ENCODE results near the gene SLC15A2.

SLC15A2 gene

GRCh38 chr3:121969631-121970030 is 75.4 kb downstream of the SLC15A2 start:
- TF ChIP-seq CTCF (IDR thresholded peaks at IDR 0.05; ENCODE audit: insufficient read depth, missing control alignments) = no peak
- DNase-seq (ENCODE audit: insufficient read length, low spot score) = no peak
- no peak for FAIRE-seq

GRCh38 chr3:121970047-121970446 is 75.8 kb downstream of the SLC15A2 start:
- FAIRE-seq = no peak
- no peak for TF ChIP-seq CTCF (IDR thresholded peaks at IDR 0.05; ENCODE audit: insufficient read depth, missing control alignments)

GRCh38 chr3:121974601-121975111 is 80.5 kb downstream of the SLC15A2 start:
- no peak for FAIRE-seq
- DNase-seq (ENCODE audit: insufficient read length, low spot score) = no peak
- TF ChIP-seq CTCF (IDR thresholded peaks at IDR 0.05; ENCODE audit: insufficient read depth, missing control alignments) = no peak

More at GRCh38 chr3:121970047-121970446, 75.8 kb downstream of the SLC15A2 start:
- no peak for DNase-seq (ENCODE audit: insufficient read length, low spot score)

- no peak for TF ChIP-seq CTCF (IDR thresholded peaks at IDR 0.05; ENCODE audit: insufficient read depth, missing control alignments)
- no peak for FAIRE-seq
- no peak for DNase-seq (ENCODE audit: insufficient read length, low spot score)
Observed at GRCh38 chr3:121975702-121976302, 81.6 kb downstream of the SLC15A2 start.

- no peak for FAIRE-seq
- no peak for DNase-seq (ENCODE audit: insufficient read length, low spot score)
- TF ChIP-seq CTCF (IDR thresholded peaks at IDR 0.05; ENCODE audit: insufficient read depth, missing control alignments) = no peak
Observed at GRCh38 chr3:121976727-121977126, 82.5 kb downstream of the SLC15A2 start.

GRCh38 chr3:121979246-121979645 is 85.0 kb downstream of the SLC15A2 start:
- DNase-seq (ENCODE audit: insufficient read length, low spot score) (no peak), FAIRE-seq (no peak)
- no peak for TF ChIP-seq CTCF (IDR thresholded peaks at IDR 0.05; ENCODE audit: insufficient read depth, missing control alignments)

GRCh38 chr3:121979734-121980449 is 85.7 kb downstream of the SLC15A2 start:
- TF ChIP-seq CTCF (IDR thresholded peaks at IDR 0.05; ENCODE audit: insufficient read depth, missing control alignments) = no peak
- FAIRE-seq (no peak), DNase-seq (ENCODE audit: insufficient read length, low spot score) (no peak)
